Mesothelial cell of epicardium (in vitro differentiated cells): Measurements from ENCODE around the gene ERCC8. TPM values are rescaled to one million over a fixed set of nuclear protein-coding genes. Genes with fewer than 3 reads are reported as not detected.

Experiments
- DNase-seq, 2 experiments: peaks; one replicate each; pipeline ENCODE4 v3.0.0; 2021; ENCODE audit warnings: low spot score in 2 of 2; ENCODE audit not compliant: unreplicated experiment in 2 of 2
- H3K27ac Mint-ChIP-seq: 2 replicates; pipeline ENCODE4 v1.8.0; 2021; ENCODE audit warnings: mixed read lengths
- H3K27me3 Mint-ChIP-seq: 2 replicates; pipeline ENCODE4 v1.8.0; 2021; ENCODE audit warnings: low read depth, mixed read lengths
- H3K36me3 Mint-ChIP-seq: 2 replicates; pipeline ENCODE4 v1.8.0; 2021; ENCODE audit warnings: mixed read lengths
- H3K4me1 Mint-ChIP-seq: 2 replicates; pipeline ENCODE4 v1.8.0; 2021; ENCODE audit warnings: mixed read lengths
- H3K4me3 Mint-ChIP-seq: 2 replicates; pipeline ENCODE4 v1.8.0; 2021; ENCODE audit warnings: mild to moderate bottlenecking, moderate library complexity, mixed read lengths
- H3K9me3 Mint-ChIP-seq: 2 replicates; pipeline ENCODE4 v1.8.0; 2021; ENCODE audit warnings: mixed read lengths
- CTCF ChIP-seq: fragments of 200-600 bp; sonication (generic); IDR thresholded peaks from one replicate; pipeline ENCODE4 v1.5.0; 2021; ENCODE audit warnings: antibody characterized with exemption; ENCODE audit not compliant: unreplicated experiment
- total RNA-seq: library from RNA; stranded (reverse); gene quantifications from 3 replicates; pipeline ENCODE4 v1.2.1, GENCODE V29; 2021

Gene ERCC8
- total RNA-seq, 1 donor from 2014 or later, result 14.8 TPM

- DNase-seq, result no peak
- no peaks in the 10 kb centered on the region for H3K27me3 Mint-ChIP-seq
- peak overlapping the region; percentile 93 for H3K27ac Mint-ChIP-seq
- peaks cover 10% of the 10 kb centered on the region for H3K9me3 Mint-ChIP-seq
- no peak for TF ChIP-seq CTCF
- H3K36me3 Mint-ChIP-seq, result peaks cover 7% of the 10 kb centered on the region
- no peak overlapping the region for H3K4me3 Mint-ChIP-seq
- H3K4me1 Mint-ChIP-seq, result peaks cover 13% of the 10 kb centered on the region
Measured at GRCh38 chr5:60945813-60946187, 930 bp upstream of the ERCC8 start.

- no peak for DNase-seq
- H3K4me3 Mint-ChIP-seq, result no peak overlapping the region
- no peak for TF ChIP-seq CTCF
- no peaks in the 10 kb centered on the region for H3K27me3 Mint-ChIP-seq
- H3K4me1 Mint-ChIP-seq, result peaks cover 13% of the 10 kb centered on the region
- H3K9me3 Mint-ChIP-seq, result peaks cover 4% of the 10 kb centered on the region
- H3K36me3 Mint-ChIP-seq, result peaks cover 8% of the 10 kb centered on the region
- H3K27ac Mint-ChIP-seq, result no peak overlapping the region
Measured at GRCh38 chr5:60943624-60944023, 1.2 kb downstream of the ERCC8 start.

- Mint-ChIP-seq H3K27me3 (no peaks in the 10 kb centered on the region), H3K36me3 (peaks cover 8% of the 10 kb centered on the region), H3K4me1 (no peaks in the 10 kb centered on the region), H3K27ac (no peak overlapping the region), H3K9me3 (peaks cover 5% of the 10 kb centered on the region), H3K4me3 (no peak overlapping the region)
- TF ChIP-seq CTCF, result peak; percentile 25
- no peak for DNase-seq
Measured at GRCh38 chr5:60929024-60929423, 15.8 kb downstream of the ERCC8 start.

- Mint-ChIP-seq H3K36me3 (peaks cover 8% of the 10 kb centered on the region), H3K27ac (no peak overlapping the region), H3K4me1 (no peaks in the 10 kb centered on the region), H3K9me3 (no peaks in the 10 kb centered on the region), H3K27me3 (no peaks in the 10 kb centered on the region), H3K4me3 (no peak overlapping the region)
- no peak for TF ChIP-seq CTCF
- no peak for DNase-seq
Measured at GRCh38 chr5:60927450-60927849, 17.4 kb downstream of the ERCC8 start.

GRCh38 chr5:60918466-60918865 lies 26.4 kb downstream of the ERCC8 start:
- H3K9me3 Mint-ChIP-seq, result peaks cover 16% of the 10 kb centered on the region
- H3K4me1 Mint-ChIP-seq, result no peaks in the 10 kb centered on the region
- no peak for DNase-seq
- H3K27me3 Mint-ChIP-seq, result no peaks in the 10 kb centered on the region
- H3K27ac Mint-ChIP-seq, result no peak overlapping the region
- H3K4me3 Mint-ChIP-seq, result no peak overlapping the region
- no peak for TF ChIP-seq CTCF
- H3K36me3 Mint-ChIP-seq, result peaks cover 38% of the 10 kb centered on the region

- Mint-ChIP-seq H3K36me3 (peaks cover 50% of the 10 kb centered on the region), H3K9me3 (peaks cover 27% of the 10 kb centered on the region), H3K27ac (no peak overlapping the region), H3K27me3 (no peaks in the 10 kb centered on the region), H3K4me1 (no peaks in the 10 kb centered on the region), H3K4me3 (no peak overlapping the region)
- no peak for TF ChIP-seq CTCF
- no peak for DNase-seq
Measured at GRCh38 chr5:60916646-60917045, 28.2 kb downstream of the ERCC8 start.
